ENCODE measurements around the gene CASZ1.

Gene CASZ1

GRCh38 chr1:10674222-10674621 lies 122.2 kb downstream of the CASZ1 start:
- no peak for DNase-seq (ENCODE audit: low read depth)
- in situ Hi-C loops (cut with HindIII; ENCODE audit: low sequenced_read_pairs): no loop called here
- no peak for TF ChIP-seq CTCF (IDR thresholded peaks at IDR 0.05; ENCODE audit: low read depth, low read length, missing control alignments)
- no peak overlapping the region for H3K4me3 ChIP-seq (ENCODE audit: low read depth, low read length)

- in situ Hi-C loops (cut with HindIII; ENCODE audit: low sequenced_read_pairs): no loop called here
- TF ChIP-seq CTCF (IDR thresholded peaks at IDR 0.05; ENCODE audit: low read depth, low read length, missing control alignments): no peak
- H3K4me3 ChIP-seq (ENCODE audit: low read depth, low read length): no peak overlapping the region
- no peak for DNase-seq (ENCODE audit: low read depth)
Measured at GRCh38 chr1:10673109-10673711, 123.2 kb downstream of the CASZ1 start.

GRCh38 chr1:10672343-10673050 lies 123.9 kb downstream of the CASZ1 start:
- in situ Hi-C loops (cut with HindIII; ENCODE audit: low sequenced_read_pairs): no loop called here
- no peak for TF ChIP-seq CTCF (IDR thresholded peaks at IDR 0.05; ENCODE audit: low read depth, low read length, missing control alignments)
- H3K4me3 ChIP-seq (ENCODE audit: low read depth, low read length): no peak overlapping the region
- DNase-seq (ENCODE audit: low read depth): no peak

GRCh38 chr1:10671622-10672342 lies 124.7 kb downstream of the CASZ1 start:
- in situ Hi-C loops (cut with HindIII; ENCODE audit: low sequenced_read_pairs): no loop called here
- no peak overlapping the region for H3K4me3 ChIP-seq (ENCODE audit: low read depth, low read length)

GRCh38 chr1:10671090-10671489 lies 125.4 kb downstream of the CASZ1 start:
- no peak overlapping the region for H3K4me3 ChIP-seq (ENCODE audit: low read depth, low read length)
- TF ChIP-seq CTCF (IDR thresholded peaks at IDR 0.05; ENCODE audit: low read depth, low read length, missing control alignments): no peak
- in situ Hi-C loops (cut with HindIII; ENCODE audit: low sequenced_read_pairs): no loop called here
- DNase-seq (ENCODE audit: low read depth): no peak

More at GRCh38 chr1:10671622-10672342, 124.7 kb downstream of the CASZ1 start:
- no peak for DNase-seq (ENCODE audit: low read depth)
- TF ChIP-seq CTCF (IDR thresholded peaks at IDR 0.05; ENCODE audit: low read depth, low read length, missing control alignments): no peak

GRCh38 chr1:10670190-10670589 lies 126.3 kb downstream of the CASZ1 start:
- in situ Hi-C loops (cut with HindIII; ENCODE audit: low sequenced_read_pairs): no loop called here
- no peak overlapping the region for H3K4me3 ChIP-seq (ENCODE audit: low read depth, low read length)
- no peak for DNase-seq (ENCODE audit: low read depth)
- no peak for TF ChIP-seq CTCF (IDR thresholded peaks at IDR 0.05; ENCODE audit: low read depth, low read length, missing control alignments)

Data from astrocyte of the cerebellum (primary cell).